GM21786 (cell line): ENCODE results near the gene DSG3.
A peak's percentile ranks its signal among the peaks of the same experiment; 100 is the strongest.
"Not testable (repeated sequence)": the region's sequence is repeated elsewhere in the genome, so short reads cannot be mapped to it uniquely, and the experiment has no call there.

Experiments
- ATAC-seq: cut with Tn5 transposase; IDR thresholded peaks from one replicate; pipeline ENCODE4 v1.9.1; 2021; ENCODE audit not compliant: unreplicated experiment

Gene DSG3

DNA sequence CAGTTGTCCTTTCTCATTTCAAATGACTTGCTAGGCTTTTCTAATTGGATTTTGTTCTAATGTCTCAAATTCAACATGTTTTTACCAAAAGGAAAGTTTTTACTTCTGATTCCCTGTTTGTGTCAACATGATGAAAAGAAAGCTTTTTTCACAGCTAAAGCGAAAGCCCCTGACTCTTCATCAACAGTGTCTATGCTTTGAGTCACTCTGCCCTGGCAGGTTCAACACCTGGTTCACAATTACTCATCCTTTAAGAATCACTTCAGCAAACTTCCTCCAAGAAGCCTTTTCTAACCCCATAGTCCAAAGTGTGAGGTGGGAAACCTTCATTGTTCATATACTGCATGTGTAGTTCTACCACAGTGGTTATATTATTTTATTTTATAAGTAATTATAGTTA lies 42.8 kb downstream of the DSG3 start:
- peak; percentile 95 for ATAC-seq

DNA sequence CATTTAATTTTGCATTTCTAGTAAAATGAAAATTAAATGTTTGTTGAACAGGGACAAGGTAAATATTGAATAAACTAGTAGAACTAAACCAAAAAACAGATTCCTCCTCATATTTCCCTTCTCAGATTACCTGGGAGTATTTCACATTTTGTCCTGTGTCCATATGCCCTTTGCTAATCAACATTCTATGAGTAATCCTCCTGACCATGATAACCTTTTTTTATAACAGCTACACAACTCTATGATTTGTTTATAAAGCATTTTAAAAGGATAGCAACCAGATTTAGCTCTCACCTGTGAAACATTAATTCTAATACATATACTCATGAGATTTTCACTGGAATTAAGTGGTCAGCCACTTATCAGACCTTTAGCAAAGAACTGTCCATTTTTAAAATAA lies 43.3 kb downstream of the DSG3 start:
- no peak for ATAC-seq

DNA sequence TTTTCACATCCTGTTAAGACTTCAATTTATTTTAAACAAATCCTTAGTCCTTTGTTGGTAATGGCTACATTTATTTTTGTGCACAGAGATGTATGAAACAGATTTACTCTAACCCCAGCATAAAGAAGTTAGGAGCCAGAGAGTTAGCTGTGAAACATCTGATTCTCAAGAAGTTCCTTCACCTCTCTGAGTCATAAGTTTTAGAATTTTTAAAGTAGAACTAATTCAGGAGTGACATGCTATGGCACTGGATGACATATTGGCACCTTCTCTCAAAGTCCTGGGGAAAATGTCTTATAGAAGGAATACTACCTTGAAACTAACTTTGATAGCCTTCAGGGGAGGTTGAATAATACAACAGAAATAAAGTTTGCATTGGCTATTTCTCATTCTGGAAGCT lies 44.0 kb downstream of the DSG3 start:
- no peak for ATAC-seq

DNA sequence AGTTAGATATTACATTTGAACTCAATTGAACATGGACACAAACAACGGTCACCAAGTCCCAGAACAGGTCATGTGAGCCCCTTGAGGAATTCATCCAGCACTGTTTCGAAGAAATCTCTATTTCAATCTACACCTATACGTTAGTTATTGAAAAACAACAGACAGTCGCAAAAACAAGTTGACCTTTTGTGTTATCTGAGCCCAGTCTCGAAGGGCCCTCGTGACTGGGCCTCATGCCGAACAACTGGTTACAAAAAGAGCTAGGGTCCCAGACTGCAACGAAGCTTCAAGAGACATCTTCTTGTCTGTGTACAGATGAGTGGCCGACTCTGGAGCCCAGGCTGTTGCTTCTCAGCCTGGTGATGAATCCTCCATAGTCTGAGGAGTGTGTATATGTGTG lies 45.1 kb downstream of the DSG3 start:
- ATAC-seq: no peak

DNA sequence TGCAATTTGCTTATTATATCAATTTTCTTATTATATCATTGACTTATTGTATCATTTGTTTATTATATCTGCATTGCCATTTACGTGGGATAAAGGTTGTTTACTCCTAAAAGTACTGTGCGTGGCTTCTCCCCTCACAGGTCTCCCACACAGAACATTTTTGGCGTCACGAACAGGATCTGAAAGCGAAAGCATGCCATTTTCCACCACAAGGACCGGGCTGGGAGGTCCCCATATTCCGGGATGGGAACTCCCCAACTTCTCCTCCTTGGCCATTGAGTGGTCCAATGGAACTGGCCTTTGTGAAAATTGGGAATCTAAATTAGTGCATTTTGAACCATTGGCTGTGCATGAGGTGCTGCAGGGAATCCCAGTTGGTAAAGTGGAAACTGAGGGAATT lies 45.6 kb downstream of the DSG3 start:
- no peak for ATAC-seq

DNA sequence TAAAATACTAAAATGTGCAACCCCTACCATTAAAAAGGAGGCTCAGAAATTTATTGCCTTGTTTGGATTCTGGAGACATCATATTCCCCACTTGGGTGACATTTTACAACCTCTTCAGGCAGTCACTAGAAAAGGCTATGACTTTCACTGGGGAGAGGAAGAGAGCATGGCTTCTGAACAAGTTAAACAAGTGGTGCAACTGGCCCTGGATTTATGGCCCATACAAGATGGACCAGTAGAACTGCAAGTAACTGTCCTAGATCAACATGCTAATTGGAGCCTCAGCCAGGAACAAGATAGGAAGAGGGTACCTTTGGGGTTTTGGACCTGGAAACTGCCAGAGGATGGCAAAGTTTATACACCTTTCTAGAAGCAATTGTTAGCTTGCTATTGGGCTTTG lies 46.4 kb downstream of the DSG3 start:
- no peak for ATAC-seq

DNA sequence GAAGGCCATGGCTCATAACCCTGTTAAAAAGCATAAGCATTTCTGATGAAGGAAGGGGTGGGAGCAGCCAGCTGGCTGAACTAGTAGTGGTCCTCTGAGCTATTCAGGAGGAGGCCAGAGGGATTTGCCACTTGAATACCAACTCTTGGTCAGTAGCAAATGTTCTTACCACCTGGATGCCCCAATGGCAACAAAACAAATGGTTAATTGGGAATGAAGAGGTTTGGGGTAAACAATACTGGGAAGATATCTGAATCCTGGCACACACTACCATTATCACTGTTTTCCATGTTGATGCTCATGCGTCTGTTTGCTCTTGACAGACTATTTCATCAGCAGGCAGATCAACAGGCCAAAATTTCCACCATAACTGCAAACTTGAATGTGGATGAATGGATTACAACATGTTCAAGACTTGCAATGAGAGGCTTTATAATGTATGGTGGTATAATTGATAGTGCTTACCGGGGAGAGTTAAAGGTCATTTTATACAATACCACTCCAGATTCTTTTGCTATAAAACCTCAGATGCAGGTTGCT lies 47.2 kb downstream of the DSG3 start:
- not testable (repeated sequence) for ATAC-seq

DNA sequence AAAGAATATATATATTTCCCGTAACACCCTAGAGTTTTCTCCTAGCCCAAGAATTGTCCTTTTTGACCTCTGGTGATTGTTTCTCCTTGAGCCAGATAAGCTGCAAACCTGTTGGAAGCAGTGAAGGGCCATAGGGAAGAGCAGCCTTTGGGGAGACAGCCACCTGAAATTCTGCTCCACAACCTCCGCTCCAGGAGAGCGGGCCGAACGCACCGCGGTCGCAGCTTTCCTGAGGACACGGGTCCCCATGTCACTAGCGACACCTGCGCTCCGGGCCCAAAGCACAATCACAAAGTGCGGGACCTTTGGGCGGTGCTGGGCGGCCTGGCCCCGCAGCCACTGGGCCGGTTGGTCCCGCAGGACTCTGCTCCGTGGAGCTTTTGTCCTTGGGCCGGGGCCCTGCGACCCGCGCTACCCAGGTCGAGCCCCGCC lies 49.9 kb downstream of the DSG3 start:
- ATAC-seq: no peak

DNA sequence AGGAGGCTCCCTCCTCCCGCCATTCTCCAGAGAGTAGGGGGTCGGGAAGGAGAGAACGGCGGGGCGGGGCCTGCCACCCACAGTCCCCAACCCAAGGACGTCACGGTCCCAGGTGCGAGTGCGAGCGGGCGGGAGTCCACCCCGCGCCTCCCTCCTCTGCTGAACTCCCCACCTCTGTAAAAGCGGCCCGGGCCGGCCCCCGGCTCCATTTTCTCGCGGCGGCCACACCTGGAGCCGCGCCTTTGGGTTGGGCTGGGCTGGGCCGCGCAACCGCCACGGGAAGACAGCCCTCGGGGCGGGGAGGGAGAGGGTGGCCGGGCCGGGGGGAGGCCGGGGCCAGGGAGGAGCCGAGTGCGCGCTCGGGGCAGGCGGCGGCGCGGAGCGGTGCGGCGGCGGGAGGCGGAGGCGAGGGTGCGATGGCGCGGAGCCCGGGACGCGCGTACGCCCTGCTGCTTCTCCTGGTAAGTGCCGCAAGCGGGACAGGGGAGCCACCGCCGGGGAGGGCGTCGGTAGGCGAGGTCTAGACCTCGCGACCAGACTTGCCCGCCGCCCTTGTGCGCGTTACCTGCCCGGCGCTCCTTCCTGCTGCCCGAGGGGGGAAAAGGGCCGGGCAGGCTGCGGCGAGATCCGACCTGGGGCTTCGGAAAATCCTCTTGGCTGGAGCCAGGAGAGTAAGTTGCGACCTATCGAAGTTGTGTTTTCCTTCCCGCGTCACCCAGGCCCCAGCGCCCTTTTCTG lies 50.5 kb downstream of the DSG3 start, which contains the start of gene DSG2:
Gene DSG2 (plus strand): TSS at position 342 of the 738 bp plus-strand sequence. CDS start 75 bp downstream, at position 417.
- ATAC-seq: peak; percentile 43

DNA sequence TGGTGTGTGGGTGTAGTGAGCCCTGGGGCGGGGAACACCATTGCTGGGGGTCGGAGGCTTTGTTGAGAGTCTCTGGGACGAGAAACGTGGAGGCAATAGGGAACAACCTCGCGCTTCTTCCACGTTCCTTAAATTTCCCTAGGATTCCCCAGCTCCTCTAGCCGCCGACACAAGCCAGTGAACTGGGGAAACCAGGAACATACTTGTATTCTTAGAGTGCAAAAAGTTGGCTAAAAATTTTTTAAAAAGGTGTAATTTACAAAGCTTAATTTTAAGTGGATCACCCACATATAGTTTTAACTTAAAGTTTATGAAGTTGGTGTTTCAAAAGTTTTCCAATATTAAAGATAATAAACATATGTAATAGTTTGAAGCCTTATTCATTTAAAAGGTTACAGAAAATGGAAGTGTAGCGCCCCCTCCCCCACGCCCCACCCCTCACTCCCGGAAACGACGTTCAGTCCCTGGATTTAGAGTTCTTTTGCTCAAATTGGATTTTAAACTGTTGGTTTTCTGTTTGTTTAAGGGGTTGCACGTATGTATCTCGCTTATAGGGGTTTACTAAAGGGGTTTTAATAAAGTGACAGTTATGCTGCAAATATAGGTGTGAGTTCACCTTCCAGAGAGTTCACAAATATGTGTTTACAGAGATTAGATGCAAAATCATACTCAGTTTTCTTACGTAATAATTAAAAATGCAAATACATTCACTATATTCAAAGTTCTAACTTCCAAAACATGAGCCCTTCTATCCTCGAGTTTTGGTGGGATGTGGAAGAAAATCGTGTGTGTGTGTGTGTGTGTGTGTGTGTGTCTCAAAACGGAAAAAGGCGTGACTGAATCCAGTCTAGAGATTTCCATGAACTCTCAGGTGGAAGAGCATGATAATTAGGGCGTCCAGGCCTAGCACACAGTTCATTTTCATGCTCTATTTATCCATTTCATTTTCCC lies 51.3 kb downstream of the DSG3 start:
- no peak for ATAC-seq

DNA sequence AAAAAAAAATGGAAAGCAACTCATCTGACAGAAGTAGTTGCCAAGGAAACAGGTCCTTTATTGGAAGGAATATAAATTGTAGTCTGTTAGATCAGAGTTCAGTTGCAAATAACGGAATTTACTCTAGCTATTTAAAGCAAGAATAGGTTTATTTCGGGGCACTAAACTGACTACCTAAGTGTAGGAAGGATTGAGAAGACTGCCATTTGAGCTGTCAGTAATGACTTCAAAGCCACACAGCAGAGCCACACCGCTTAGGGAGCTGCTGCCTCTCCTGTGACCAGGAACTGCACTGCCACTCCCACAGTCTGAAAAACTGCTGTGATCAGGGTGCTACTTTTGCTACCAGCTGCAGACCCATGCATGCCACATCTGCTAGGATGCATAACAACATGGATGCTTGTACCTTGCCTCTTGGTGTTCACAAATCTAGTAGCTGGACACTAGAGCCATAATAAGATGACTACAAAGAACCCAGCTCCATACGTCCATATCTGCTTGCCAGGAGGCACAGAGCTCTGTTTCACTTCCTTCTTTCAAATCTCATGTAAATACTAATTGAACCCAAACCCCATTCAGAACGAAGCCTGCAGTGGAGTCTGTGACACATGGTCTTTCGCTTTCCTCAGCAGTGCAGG lies 52.6 kb downstream of the DSG3 start:
- peak; percentile 86 for ATAC-seq

DNA sequence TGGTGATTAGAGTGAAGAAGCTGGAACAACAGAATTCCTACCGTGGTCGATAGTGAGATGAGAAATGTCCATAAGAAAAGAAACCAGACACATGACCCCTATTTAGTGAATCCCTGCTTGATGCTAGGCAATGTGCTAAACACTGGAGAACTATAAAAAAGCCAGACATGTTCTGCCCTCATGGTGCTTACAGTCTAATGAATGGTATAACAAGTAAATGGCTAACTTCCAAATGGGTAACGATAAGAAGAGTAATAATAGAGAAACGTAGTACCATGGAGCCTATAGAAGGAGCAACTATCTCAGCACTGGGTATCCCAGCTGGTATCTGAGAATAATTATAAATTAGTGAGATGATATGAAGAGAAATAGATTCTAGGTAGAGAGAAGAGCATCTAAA lies 55.5 kb downstream of the DSG3 start:
- no peak for ATAC-seq

DNA sequence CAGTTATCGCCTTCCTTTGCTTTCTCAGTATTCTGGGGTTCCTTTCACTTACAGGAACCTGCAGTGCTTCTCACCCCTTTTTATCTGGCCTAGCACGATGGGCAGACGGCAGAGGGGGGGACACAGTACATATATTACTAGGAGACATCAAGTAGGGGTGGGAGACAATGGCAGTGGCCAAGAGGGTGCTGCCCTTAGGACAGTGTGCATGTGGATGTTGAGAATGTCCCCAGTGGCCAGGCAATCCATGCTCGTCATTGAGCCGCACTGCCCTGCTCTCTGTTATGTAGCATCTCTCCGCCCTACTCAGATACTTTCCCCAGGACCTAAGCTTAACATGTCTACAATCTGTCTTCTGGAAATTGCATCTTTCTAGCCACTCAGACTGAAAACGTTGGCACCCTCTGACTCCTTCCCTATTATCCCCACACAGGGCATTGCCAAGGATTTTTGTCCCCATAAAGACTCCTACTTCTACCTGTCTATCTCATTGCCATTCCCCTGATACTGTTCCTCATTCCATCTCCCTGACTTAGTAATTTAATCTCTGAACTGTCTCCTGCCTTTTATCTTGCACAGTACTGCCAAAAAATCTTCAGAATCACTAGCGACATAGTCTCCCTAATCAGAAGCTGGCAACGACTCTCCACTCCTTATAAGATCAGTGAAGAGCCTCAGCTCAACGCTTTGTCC lies 57.1 kb downstream of the DSG3 start:
- no peak for ATAC-seq

DNA sequence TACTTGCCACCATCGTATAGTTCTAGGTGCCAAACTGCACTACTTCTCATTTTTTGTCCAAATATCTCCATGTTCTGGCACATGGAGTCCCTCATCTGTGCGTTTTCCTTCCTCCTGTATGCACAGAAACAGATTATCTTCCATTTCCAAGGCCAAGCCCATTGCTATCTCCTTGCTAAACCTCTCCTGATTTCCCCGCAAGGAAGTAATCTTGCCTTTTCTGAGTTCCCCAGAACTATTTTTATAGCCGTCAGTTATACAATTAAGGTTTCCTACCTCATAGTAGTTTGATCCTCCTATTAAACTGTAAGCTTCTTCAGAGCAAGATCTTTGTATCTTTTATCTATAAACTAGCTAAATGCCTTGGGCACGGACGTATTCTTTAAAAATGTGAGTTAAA lies 57.6 kb downstream of the DSG3 start:
- no peak for ATAC-seq

DNA sequence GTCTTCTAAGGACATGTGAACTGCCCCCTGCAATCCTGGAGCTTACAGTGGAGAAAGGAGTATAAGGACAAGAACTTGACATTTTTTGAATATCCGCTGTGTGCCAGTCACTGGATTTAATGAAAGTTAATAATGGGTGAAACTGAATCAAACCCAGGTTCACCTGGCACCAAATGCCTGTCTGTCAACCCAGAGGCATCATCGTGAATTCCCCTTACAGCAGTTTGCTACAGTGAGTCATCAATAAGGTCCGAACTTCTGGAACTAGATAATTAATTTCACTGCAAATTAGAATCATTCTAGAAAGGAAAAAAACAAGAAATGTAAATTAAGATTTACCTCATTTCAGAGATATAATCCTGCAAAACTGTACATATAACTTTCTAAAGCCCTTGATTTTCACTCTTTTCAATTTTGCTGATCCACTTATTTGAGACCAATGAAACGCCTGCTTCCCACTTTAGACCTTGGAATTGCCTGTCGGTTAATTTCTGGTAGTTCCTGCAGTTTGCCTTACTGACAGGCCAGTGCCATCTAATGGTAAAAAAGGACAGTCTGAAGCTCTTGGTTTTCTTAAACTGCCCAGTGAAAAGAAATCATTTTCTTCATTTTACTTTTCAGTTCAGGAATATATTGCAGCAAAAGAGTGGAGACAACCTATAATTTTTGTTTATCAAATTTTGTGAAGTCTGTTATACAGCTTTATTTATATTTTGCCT lies 58.6 kb downstream of the DSG3 start:
- no peak for ATAC-seq

DNA sequence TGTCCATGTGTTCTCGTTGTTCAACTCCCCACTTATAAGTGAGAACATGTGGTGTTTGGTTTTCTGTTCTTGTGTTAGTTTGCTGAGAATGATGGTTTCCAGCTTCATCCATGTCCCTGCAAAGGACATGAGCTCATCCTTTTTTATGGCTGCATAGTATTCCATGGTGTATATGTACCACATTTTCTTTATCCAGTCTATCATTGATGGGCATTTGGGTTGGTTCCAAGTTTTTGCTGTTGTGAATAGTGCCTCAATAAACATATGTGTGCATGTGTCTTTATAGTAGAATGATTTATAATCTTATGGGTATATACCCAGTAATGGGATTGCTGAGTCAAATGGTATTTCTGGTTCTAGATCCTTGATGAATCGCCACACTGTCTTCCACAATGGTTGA lies 59.6 kb downstream of the DSG3 start:
- not testable (repeated sequence) for ATAC-seq

DNA sequence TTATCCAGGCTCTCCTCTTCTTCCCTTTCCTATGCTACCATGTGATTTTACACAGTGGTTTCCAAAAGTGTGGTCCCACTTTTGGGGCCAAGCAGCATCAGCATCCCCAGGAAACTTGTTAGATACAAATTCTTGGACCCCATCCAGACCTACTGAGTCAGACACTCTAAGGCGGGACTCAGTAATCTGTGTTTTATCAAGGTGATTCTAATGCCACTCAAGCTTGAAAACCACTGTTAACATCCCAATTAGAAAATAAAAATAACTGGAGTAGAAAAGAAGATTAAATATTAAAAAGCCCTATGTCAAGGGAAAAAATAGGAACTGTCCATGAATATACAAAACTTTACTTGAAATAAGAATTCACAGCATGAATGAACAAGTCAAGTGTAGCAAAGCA lies 61.2 kb downstream of the DSG3 start:
- no peak for ATAC-seq

DNA sequence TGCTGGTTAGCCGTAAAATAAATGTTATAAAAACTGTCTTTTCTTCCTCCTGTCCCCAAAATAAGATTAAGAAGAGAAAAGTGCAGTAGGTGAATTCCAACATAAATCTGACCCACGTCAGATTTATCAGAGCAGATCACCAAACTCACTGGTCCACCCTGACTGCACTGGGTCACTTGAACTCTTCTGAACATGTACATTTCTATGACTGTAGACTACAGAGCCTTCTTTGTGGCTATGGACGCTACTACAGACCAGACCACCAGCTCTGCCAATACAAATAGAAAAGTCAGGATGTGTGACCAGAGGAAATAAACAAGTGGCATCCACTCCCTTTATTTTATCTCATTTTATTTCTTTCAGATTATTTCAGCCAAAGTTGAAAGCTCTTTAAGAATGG lies 62.0 kb downstream of the DSG3 start:
- no peak for ATAC-seq

DNA sequence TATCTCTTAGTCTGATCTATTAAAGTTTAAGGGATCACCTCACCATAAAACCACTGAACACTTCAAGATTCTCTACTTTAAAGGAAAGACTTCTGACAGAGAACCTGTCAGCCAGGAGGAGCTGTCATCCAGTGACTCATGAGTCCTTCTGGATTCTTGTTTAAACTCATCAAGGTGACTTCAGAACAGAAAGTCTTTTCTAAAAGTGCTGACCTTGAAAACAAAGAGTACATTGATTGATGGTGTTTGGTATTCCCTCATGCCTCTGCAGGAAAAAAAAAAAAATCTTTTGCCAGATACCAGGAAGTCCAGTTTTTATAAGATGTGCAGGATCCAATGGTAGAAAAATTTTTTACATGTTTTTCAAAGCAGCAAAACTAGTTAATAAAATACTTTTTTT lies 62.8 kb downstream of the DSG3 start:
- ATAC-seq: no peak

DNA sequence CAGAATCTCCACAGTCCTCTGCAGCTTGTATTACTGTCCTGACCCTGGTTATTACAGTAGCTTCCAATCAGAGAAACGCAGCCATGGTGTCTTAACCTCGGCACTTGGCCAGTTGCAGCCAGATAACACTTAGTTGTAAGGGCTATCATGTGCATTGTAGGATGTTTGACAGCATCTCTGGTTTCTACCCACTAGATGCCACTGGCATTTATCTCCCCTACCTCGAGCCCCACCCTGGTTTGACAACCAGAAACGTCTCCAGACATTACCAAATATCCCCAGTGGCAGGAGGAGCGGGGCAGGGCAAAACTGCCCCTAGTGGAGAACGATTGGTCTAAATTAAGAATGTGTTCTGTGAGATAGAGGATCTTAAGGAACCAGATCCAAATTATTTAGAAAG lies 63.6 kb downstream of the DSG3 start:
- ATAC-seq: no peak
